Muscle layer of duodenum (tissue), 2 donors: ENCODE data around the gene TMEM144.

ENCODE experiments used
- H3K27ac ChIP-seq: one replicate; pipeline ENCODE4 v1.7.0; 2013; ENCODE audit warnings: mild to moderate bottlenecking, low read length
- H3K27me3 ChIP-seq: one replicate; pipeline ENCODE4 v1.7.0; 2013; ENCODE audit warnings: low read depth, mild to moderate bottlenecking, control low read depth, low read length
- H3K36me3 ChIP-seq, 2 donors: one replicate each; pipeline ENCODE4 v1.7.0; 2013; ENCODE audit warnings: low read length in 2 of 2, control low read depth in 1 of 2, mild to moderate bottlenecking in 1 of 2; ENCODE audit not compliant: insufficient read depth in 2 of 2, control insufficient read depth in 1 of 2
- H3K4me1 ChIP-seq, 2 donors: one replicate each; pipeline ENCODE4 v1.7.0; 2013; ENCODE audit warnings: low read length in 2 of 2, mild to moderate bottlenecking in 2 of 2, control low read depth in 1 of 2, moderate library complexity in 1 of 2; ENCODE audit not compliant: insufficient read depth in 2 of 2, control insufficient read depth in 1 of 2
- H3K4me3 ChIP-seq, 2 donors: one replicate each; pipeline ENCODE4 v1.7.0; 2013; ENCODE audit warnings: low read length in 2 of 2, low read depth in 1 of 2, mild to moderate bottlenecking in 1 of 2
- H3K9me3 ChIP-seq, 2 donors: one replicate each; pipeline ENCODE4 v1.7.0; 2013; ENCODE audit warnings: low read length in 2 of 2, control low read depth in 1 of 2, mild to moderate bottlenecking in 1 of 2; ENCODE audit not compliant: control insufficient read depth in 1 of 2
- donor health status: healthy.

Gene TMEM144

DNA sequence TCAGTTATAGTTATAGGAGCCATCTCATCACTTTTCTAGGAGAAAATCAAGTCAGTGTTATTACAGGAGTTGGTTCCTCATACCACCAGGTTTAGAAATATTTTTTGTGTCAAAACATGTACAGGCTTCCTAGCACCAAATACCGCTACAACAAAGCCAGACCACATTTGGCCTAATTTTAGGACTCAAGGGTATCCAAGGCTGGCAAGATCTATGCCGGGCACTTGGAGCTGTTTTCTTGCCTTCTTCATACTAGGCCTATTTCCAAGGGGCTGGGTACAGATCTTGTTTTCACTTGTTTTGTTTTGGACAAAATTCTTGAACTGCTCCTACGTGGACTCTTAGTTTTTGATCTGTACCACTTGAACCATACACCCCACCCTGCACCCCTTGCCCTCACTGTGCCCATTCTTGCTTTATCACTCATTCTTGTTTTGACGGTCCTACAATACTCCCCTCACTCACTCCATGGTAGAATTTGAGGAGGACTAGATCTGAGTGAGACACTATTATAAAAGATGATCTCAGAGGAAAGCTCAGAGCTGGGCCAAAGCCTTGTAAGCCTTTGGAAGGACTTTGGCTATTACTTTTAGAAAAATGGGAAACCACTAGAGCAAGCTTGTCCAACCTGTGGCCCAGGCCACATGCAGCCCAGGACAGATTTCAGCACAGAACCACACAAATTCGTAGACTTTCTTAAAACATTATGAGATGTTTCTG, 17.7 kb upstream of the TMEM144 start:
- no peaks in the 10 kb centered on the region for H3K27me3 ChIP-seq
- H3K4me1 ChIP-seq, result no peaks in the 10 kb centered on the region
- no peaks in the 10 kb centered on the region for H3K9me3 ChIP-seq
- no peak overlapping the region for H3K4me3 ChIP-seq
- no peak overlapping the region for H3K27ac ChIP-seq
- H3K36me3 ChIP-seq, result no peaks in the 10 kb centered on the region

DNA sequence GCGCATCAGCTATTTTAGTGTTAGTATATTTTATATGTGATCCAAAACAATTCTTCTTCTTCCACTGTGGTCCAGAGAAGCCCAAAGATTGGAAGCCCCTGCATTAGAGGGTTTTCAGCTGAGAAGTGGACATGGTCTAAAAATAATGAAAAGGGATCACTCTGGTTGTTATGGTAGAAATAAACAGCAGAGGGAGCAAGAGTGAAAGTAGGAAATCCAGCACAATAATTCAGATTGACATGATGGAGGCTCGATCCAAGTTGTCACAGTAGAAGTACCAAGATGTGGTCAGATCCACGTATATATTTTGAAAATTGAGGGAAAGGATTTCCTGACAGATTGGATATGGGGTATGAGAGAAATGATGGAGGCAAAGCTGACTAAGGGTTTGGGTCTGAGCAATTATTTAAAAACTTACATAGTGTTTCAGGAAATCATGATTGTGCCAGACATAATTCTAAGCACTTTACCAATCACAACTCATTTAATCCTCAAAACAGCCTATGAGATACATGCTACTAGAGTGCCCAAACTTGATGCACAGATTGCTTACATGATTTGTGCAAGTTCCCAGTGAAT, 17.0 kb upstream of the TMEM144 start:
- H3K27me3 ChIP-seq, result no peaks in the 10 kb centered on the region

DNA sequence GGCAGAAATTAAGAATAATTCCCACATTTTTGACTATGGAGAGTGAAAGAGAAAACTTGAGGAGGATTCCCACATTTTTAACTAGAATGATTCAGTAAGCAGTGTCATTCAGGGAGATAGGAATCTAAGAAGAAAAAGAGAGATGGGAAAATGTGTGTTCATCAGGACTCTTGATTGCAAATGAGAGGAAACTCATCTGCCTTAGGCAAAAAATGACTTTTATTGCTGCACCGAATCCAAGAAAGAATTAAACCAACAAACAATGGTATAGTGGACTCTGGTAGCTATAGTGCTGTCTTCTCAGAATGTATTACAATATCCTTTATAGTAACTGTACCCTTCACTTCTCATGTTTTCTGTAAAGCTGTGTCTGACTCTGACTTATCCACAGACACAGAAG, 15.0 kb upstream of the TMEM144 start:
- Histone ChIP-seq H3K27ac (no peak overlapping the region), H3K27me3 (no peaks in the 10 kb centered on the region), H3K4me3 (no peak overlapping the region), H3K36me3 (no peaks in the 10 kb centered on the region), H3K4me1 (no peaks in the 10 kb centered on the region), H3K9me3 (no peaks in the 10 kb centered on the region)

More for the DNA sequence above, 17.0 kb upstream of the TMEM144 start:
- Histone ChIP-seq H3K27ac (no peak overlapping the region), H3K9me3 (no peaks in the 10 kb centered on the region), H3K4me3 (no peak overlapping the region), H3K4me1 (no peaks in the 10 kb centered on the region), H3K36me3 (no peaks in the 10 kb centered on the region)

DNA sequence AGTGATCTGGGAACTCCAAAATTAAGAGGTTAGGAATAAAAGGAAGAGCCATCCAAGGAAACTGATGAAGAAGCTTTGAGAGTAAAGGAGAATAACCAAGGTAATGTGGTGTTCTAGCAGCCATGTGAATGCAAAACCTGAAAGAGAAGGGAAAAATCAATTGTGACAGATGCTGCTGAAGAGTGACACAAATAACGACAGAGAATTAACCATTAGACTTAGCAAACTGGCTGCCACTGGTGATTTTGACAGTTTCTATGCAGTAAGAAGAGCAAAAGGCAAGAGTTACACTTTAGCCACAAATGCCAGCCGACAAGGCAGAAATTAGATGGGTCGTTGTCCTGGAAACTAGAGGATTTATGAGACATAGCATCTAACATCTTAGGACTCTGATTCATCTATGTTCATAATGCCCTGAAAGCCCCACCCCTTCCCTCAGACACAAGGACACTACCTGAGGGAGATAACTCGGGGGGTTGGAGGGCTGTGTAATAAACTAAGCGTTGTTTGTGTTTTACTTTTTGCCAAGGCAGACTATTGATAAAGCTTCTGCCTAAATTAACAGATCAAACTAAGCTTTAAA, 13.0 kb upstream of the TMEM144 start:
- Histone ChIP-seq H3K4me3 (no peak overlapping the region), H3K4me1 (no peaks in the 10 kb centered on the region), H3K9me3 (no peaks in the 10 kb centered on the region), H3K27me3 (no peaks in the 10 kb centered on the region), H3K36me3 (no peaks in the 10 kb centered on the region), H3K27ac (no peak overlapping the region)

DNA sequence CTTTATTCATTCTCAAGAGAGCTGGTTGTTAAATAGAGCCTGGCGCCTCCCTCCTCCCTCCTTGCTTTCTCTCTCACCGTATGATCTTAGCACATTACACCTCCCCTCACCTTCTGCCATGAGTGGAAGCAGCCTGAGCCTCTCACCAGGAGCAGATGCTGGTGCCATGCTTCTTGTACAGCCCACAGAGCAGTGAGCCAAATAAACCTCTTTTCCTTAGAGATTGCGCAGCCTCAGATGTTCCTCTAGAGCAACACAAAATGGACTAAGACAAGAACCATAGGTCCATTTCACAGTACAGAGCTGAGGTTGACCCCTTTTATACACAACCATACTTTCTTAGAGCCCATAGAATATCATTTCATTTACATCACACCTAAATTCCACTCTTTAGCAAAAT, 10.1 kb upstream of the TMEM144 start:
- no peak overlapping the region for H3K27ac ChIP-seq
- H3K36me3 ChIP-seq, result no peaks in the 10 kb centered on the region
- H3K9me3 ChIP-seq, result no peaks in the 10 kb centered on the region
- H3K4me3 ChIP-seq, result no peak overlapping the region
- H3K4me1 ChIP-seq, result no peaks in the 10 kb centered on the region
- H3K27me3 ChIP-seq, result no peaks in the 10 kb centered on the region

DNA sequence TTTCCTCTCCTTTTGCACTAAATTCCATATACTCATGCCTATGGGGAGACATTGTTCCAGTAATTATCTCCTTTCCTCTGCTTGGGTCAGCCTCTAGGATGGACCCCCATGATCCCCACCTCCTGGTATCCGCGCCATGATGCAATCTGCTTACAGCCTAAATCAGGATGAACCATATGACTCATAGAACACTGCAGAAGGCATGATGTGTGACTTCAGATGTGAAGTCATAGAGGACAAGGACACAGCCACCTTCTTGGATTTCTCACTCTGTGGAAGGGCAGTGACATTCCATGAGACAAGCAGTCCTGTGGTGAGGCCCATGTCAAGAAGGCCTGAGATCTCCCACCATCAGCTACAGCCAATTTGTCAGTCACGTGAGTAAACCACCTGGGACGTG, 9.0 kb upstream of the TMEM144 start:
- no peaks in the 10 kb centered on the region for H3K9me3 ChIP-seq
- H3K27ac ChIP-seq, result no peak overlapping the region
- no peaks in the 10 kb centered on the region for H3K27me3 ChIP-seq
- no peaks in the 10 kb centered on the region for H3K4me1 ChIP-seq
- H3K36me3 ChIP-seq, result no peaks in the 10 kb centered on the region
- no peak overlapping the region for H3K4me3 ChIP-seq

DNA sequence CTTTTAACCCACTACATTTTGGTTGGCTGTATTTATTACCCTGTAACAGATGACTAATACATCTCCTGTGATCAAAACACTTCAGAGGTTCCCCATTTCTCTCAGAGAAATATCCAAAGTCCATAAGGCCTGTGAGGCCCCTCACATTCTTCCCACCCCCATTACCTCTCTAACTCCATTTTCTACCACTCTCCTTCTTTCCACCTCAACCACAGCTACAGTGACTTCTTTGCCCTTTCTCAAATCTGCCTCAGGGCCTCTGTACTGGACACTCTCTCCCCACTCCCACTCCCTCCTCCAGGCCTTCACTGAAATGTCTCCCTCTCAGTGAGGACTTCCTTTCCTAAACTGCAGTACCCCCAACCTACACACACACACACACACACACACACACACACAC, 8.4 kb upstream of the TMEM144 start:
- no peaks in the 10 kb centered on the region for H3K36me3 ChIP-seq
- H3K27me3 ChIP-seq, result no peaks in the 10 kb centered on the region
- no peak overlapping the region for H3K27ac ChIP-seq
- no peak overlapping the region for H3K4me3 ChIP-seq
- no peaks in the 10 kb centered on the region for H3K9me3 ChIP-seq
- no peaks in the 10 kb centered on the region for H3K4me1 ChIP-seq

DNA sequence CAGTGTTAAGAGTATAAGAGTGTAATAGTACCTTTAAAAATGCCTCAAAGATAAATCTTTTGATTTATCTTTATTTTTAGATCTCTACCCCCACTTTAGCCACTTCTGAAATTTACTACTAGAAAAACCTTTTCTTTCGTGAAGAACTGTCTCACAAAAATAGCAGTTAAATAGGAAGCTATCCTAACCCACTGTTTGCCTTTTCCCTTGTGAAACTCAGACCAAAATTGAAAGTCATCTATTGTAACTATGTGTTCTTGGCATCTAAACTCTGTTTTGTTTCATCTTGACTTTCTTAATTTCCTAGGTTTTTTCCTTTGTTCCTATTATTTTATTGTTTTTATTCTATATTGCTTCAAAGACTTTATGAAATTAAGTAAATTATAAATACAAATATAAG, 7.8 kb upstream of the TMEM144 start:
- no peaks in the 10 kb centered on the region for H3K9me3 ChIP-seq
- no peak overlapping the region for H3K4me3 ChIP-seq
- H3K4me1 ChIP-seq, result no peaks in the 10 kb centered on the region
- no peaks in the 10 kb centered on the region for H3K27me3 ChIP-seq
- H3K27ac ChIP-seq, result no peak overlapping the region
- no peaks in the 10 kb centered on the region for H3K36me3 ChIP-seq

DNA sequence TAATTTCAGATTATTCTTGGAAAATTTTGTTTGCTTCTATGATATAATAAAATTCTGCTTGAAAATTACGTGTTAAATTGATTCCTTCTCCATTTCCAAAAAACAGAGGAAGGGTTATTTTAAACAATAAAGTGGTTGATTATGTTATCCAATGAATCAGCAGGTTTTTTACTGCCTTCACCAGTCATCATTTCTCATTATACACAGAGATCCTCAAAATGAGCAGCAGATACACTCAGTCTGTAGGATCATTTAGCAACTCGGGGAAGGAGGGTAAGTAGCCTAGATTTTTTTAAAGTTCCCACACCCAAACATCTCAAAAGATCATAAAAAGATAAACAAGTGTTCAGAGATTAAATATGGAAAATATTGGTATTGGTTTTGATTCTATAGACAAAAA, 6.8 kb upstream of the TMEM144 start:
- H3K9me3 ChIP-seq, result no peaks in the 10 kb centered on the region
- H3K4me3 ChIP-seq, result no peak overlapping the region
- H3K27ac ChIP-seq, result no peak overlapping the region
- no peaks in the 10 kb centered on the region for H3K4me1 ChIP-seq
- no peaks in the 10 kb centered on the region for H3K36me3 ChIP-seq
- H3K27me3 ChIP-seq, result no peaks in the 10 kb centered on the region

DNA sequence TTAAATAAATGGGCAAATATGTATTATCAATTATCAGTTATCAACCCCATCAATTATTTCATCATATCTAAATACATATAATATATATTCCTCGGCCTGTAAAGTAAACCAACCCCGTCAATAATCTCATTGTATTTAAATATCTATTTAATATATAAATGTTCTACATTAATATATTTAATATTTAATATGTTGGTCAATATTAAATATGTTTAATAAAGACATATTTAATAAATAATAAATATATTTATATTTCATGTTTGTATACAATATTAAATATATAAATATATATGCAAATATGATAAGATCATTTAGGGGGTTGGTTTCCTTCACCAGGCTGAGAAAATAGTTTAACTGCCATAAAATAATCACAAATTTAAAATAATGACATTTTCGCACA, 6.4 kb upstream of the TMEM144 start:
- no peaks in the 10 kb centered on the region for H3K27me3 ChIP-seq
- H3K4me3 ChIP-seq, result no peak overlapping the region
- no peaks in the 10 kb centered on the region for H3K36me3 ChIP-seq
- H3K27ac ChIP-seq, result no peak overlapping the region
- H3K4me1 ChIP-seq, result no peaks in the 10 kb centered on the region
- H3K9me3 ChIP-seq, result no peaks in the 10 kb centered on the region

DNA sequence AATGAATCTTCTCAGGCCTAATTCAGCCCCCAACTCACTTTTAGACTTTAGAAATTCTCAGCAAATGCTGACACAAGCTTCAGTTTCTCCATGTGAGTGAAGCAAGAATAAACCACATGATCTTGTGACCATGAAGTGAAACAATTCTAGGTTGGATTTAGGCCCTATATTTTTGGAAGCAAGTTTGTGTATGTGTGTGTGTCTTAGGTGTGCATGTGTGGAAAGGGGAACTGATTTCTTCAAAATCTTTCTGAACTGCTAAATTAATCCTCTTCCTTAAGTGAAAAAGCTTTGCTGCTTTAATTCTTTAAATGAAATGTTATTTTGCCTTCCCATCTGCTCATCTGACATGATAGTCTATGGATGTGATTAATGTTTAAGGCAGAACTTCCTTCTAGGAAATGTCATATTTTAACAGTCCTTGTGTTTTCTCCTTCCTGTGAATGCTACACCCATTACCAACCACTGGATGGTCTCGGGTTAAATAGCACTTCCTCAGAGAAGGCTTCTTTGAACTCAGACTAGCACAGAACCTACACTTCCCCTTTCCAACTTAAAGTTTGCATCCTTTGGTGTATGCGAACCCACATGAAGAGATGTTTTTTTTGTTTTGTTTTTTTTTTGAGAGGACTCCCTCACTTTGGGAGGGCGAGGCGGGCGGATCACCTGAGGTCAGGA, 1.2 kb upstream of the TMEM144 start:
- Histone ChIP-seq H3K36me3 (no peaks in the 10 kb centered on the region), H3K4me3 (no peak overlapping the region), H3K27ac (peak overlapping the region; percentile 3), H3K4me1 (peaks cover 0 to 9% of the 10 kb centered on the region in 2 donors), H3K27me3 (no peaks in the 10 kb centered on the region), H3K9me3 (no peaks in the 10 kb centered on the region)
